ENCODE measurements around the gene SYT13.

Gene SYT13

GRCh38 chr11:45245218-45246045, 40.7 kb downstream of the SYT13 start:
- no peak for FAIRE-seq

GRCh38 chr11:45243967-45244366, 42.2 kb downstream of the SYT13 start:
- no peak for FAIRE-seq

GRCh38 chr11:45239733-45240132, 46.4 kb downstream of the SYT13 start:
- no peak for FAIRE-seq

GRCh38 chr11:45238724-45239123, 47.4 kb downstream of the SYT13 start:
- no peak for FAIRE-seq

DNA sequence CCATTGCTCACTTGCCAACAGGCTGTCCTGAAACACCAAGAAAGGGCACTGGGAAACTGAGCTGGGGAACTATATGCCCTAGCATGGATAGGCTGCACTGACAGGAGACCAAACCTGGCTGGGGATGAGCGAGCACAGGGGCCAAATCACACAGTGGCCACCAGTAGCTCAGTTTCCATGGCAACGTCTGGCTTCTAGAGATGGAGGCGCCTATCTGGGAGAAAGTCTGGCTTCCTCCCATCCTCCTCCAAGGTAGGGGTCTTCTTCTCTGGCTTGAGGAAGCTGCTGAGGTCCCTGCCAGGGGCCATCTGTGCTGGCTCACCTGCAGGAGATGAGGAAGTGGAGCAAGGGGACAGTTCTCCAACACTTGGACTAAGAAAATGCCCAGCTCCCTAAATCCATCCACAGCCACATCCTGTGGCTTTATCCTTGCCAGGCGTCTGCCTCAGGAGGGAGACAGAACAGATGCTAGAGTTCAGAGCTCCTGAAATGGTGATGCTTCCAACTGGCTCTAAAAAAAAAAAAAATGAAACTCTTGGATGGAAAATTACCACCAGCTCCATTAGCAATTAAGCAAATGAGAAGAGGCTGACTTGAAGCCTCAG, 48.3 kb downstream of the SYT13 start:
- no peak for FAIRE-seq

DNA sequence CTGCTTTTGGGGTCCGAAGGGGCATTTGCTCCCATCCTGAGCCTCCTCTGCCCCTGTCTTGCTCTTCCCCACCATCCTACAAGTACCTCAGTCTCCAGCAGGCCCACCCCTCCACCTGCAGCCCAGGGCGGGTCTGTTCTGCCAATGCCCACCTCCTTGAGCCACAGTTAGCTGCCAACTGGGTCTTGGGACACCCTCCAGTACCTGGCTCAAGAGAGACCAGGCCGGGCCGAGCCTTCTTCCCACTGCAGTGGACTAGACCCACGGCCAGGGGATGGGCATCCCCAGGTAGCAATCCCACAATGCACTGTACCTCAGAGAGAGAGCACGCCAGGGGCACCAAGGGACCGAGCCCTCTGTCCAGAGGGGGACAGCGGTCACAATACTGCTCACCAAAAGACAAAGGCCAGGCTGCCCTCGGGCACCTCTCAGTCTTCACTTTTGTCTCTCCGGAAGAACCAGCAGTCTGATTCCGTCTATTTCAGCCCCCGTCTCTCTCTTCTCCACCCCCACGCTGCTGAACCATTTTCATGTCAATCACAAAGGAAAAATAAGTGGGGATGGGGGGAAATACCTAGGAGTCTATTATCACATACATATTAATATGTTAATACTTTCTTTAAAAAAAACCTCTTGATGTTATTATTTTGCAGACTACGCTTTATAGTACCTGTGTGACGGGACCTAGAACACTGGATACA, 51.7 kb downstream of the SYT13 start:
- FAIRE-seq: no peak

- no peak for FAIRE-seq
Observed at GRCh38 chr11:45233804-45234170, 52.4 kb downstream of the SYT13 start.

GRCh38 chr11:45233121-45233803, 52.9 kb downstream of the SYT13 start:
- no peak for FAIRE-seq

DNA sequence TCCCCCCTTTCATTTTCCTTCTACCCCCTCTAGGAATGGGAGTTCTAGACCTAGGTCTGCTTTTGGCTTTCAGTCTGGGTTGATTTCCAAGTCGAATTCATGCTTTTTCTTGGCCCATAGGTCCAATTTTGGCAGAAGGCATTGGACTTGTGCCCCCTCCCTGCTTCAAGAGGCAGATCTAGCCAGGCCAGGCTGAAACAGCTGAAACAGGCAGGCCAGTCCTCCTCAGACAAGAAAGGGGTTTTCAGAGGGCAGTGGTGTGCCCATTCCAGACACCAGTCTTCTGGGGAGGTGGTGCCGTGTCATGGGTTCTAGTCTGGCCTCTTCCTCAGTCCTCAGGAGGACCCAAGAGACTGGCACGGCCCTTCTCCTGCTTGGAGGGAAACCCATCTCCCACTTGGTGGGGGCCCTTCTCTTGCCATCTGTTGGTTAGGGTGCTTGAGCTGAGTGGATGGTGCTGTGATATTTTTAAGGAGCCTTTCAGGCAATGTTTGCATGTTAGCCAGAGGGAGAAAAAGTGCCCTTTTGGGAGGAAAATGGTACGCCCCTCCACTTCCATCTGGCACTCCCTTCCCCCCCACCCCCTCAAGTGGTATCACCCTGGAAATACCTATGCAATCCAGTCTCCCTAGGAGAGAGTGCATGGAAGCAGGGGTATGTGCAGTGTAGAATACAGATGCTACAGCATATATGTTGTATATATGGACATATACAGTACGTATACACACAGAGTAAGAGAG, 53.6 kb downstream of the SYT13 start:
- no peak for FAIRE-seq

GRCh38 chr11:45229401-45230020, 56.6 kb downstream of the SYT13 start:
- FAIRE-seq: no peak

DNA sequence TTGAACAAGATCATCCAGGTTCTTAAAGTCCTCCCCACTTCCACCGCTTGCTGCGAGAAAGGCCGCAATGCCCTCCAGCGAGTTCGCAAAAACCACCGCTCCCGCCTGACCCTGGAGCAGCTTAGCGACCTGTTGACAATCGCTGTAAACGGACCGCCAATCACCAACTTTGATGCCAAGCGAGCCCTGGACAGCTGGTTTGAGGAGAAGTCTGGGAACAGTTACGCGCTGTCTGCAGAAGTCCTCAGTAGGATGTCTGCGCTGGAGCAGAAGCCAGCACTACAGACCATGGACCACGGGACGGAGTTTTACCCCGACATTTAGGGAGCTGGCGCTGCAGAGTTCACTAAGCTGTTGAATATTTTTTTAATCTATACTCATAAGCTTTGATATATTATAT, 58.3 kb downstream of the SYT13 start:
- FAIRE-seq: no peak

DNA sequence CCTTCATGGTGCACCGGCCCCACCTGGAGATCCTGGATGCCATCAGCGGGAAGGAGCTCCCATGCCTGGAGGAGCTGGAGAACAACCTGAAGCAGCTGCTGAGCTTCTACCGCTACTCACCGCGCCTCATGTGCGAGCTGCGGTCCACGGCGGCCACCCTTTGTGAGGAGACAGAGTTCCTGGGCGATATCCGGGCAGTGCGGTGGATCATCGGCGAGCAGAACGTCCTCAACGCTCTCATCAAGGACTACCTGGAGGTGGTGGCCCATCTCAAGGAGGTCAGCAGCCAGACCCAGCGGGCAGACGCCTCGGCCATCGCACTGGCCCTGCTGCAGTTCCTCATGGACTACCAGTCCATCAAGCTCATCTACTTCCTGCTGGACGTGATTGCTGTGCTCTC, 59.2 kb downstream of the SYT13 start:
- FAIRE-seq: no peak

DNA sequence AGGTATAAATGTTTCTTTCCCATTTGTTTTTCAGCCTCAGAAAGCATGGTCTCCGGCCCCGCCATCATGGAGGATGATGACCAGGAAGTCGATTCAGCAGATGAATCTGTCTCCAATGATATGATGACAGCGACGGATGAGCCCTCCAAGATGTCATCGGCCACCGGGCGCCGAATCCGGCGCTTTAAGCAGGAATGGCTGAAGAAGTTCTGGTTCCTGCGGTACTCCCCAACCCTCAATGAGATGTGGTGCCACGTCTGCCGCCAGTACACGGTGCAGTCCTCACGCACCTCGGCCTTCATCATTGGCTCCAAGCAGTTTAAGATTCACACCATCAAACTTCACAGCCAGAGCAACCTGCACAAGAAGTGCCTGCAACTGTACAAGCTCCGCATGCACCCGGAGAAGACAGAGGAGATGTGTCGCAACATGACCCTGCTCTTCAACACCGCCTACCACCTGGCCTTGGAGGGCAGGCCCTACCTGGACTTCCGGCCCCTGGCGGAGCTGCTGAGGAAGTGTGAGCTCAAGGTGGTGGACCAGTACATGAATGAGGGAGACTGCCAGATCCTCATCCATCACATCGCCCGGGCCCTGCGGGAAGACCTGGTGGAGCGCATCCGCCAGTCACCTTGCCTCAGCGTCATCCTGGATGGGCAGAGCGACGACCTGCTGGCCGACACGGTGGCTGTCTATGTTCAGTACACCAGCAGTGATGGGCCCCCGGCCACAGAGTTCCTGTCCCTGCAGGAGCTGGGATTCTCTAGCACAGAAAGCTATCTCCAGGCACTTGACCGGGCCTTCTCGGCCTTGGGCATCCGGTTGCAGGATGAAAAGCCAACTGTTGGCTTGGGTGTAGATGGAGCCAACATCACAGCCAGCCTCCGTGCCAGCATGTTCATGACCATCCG, 59.9 kb downstream of the SYT13 start:
- no peak for FAIRE-seq

GRCh38 chr11:45225277-45225676, 60.9 kb downstream of the SYT13 start:
- FAIRE-seq: no peak

DNA sequence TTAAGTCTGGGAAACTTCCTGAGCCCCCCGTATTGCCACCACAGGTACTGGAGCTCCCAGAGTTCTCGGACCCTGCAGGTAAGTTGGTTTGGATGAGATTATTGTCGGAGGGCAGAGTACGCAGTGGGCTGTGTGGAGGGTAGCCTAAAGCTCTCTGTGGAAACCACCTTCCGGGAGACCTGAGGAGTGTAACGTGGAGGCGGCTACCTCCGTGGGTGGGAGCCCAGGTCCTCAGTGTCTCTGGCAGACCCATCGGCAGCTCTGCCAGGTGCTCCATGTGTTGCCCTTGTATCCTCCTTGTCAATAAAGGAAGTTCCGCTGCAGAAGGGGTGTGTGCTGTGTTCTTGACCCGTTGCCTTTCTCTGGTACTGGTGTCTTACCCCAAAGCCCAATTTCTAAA, 61.4 kb downstream of the SYT13 start:
- no peak for FAIRE-seq

DNA sequence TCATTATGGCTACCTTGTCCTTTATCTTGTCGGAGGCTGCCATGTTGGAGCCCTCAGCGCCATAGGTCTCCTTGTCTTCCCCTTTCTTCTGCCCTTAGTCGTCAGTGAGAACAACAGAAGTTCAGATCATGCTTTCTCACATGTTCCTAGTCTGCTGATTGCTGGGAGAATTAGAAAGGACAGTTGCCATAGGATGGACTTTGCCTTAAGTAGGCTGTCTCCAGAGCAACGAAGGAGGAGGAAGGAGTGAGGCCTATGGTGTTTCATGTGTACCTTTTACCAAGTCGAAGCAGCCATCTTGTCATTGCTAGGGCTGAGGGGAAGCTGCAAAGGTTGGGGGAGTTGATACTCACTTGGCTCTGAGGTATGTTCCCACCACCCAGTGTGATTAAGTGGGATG, 62.6 kb downstream of the SYT13 start:
- no peak for FAIRE-seq

GRCh38 chr11:45219411-45219810, 66.7 kb downstream of the SYT13 start:
- no peak for FAIRE-seq

DNA sequence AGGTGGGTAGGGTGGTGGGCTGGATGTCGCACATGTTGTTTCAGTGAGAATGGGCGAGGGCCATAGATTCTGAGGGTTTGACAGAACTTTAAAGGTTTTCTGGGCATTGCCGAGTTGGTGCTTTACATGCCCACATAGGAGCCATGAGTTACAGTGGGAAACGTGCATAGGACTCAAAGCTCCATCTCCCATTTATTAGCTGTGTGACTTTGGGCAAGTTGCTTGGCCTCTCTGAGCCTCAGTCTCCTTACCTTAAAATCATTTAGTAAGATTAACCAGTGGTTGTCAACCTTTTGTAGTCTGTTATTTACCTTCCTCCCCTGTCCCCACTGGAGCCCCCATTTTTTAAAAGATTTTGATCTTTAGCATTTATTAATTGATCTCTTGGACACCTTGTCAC, 67.4 kb downstream of the SYT13 start:
- no peak for FAIRE-seq

DNA sequence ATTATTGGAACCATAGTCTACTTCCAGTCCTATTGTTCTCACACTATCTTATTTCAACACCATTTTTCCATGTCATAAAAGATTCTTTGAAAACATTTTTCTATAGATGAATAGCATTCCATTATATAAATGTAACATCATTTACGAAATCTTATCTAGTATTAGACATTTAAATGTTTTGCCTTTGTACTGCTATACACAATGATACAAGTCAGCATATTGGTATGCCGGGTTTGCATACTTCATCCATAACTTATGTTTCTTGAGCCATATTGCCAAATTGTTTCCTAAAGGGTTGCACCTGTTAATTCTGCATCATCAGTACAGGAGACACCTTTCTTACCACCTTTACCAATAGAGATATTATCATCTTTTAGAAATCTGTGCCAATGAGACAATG, 68.2 kb downstream of the SYT13 start:
- FAIRE-seq: no peak

DNA sequence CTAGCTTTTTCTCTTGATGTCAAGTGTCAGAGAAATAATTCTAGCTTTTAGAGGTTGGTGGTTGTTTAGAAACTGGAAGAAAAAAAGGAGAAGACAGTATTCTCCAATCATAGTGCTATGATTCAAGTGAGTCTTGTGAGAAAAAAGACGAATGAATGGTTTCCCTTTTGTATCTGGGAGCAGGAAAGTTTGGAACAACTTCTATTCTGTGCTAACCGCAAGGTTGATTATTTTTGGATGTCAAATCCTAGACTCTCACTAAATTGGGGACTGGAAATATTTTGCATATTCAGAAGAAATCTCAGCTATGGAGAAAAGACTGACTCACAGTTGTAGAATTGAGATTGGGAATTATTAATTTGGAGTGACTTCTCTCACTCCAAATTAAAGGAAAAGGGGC, 69.2 kb downstream of the SYT13 start:
- no peak for FAIRE-seq

GRCh38 chr11:45216031-45216430, 70.1 kb downstream of the SYT13 start:
- no peak for FAIRE-seq

All from A204.1 (cell line).